Stimulated activated CD8-positive, alpha-beta memory T cell treated with anti-CD3 and anti-CD28 coated beads, Interleukin-12 subunit alpha, Interleukin-12 subunit beta, amount 100 ng/mL, for 1 hour (primary cell): ENCODE results near the gene GART.

Experiments used
- DNase-seq: peaks from one replicate; pipeline ENCODE4 v3.0.0-alpha.2; 2020; ENCODE audit warnings: low read depth

Gene GART

GRCh38 chr21:33461538-33462250 is 80.2 kb downstream of the GART start:
- DNase-seq: no peak

GRCh38 chr21:33458861-33459260 is 83.1 kb downstream of the GART start:
- no peak for DNase-seq

GRCh38 chr21:33455686-33456446 is 86.1 kb downstream of the GART start:
- DNase-seq: no peak
